HG03196 (cell line): ENCODE results near the gene TMCC3.
"Not testable (repeated sequence)": the region's sequence is repeated elsewhere in the genome, so short reads cannot be mapped to it uniquely, and the experiment has no call there.

Source experiments
- ATAC-seq: cut with Tn5 transposase; IDR thresholded peaks from one replicate; pipeline ENCODE4 v1.9.1; 2021; ENCODE audit not compliant: unreplicated experiment

TMCC3 gene

DNA sequence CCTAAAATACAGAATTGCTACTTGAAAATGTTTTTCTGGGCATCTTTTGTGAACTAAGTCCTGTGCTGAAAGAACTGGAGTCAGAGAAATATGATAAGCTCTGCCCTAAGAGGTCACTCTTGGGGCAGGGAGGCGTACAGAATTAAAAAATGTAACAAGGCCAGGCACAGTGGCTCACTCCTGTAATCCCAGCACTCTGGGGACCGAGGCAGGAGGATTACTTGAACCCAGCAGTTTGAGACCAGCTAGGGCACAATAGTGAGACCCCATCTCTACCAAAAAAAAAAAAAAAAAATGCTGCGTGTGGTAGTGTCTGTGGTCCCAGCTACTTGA, 46.0 kb downstream of the TMCC3 start:
- ATAC-seq = no peak

DNA sequence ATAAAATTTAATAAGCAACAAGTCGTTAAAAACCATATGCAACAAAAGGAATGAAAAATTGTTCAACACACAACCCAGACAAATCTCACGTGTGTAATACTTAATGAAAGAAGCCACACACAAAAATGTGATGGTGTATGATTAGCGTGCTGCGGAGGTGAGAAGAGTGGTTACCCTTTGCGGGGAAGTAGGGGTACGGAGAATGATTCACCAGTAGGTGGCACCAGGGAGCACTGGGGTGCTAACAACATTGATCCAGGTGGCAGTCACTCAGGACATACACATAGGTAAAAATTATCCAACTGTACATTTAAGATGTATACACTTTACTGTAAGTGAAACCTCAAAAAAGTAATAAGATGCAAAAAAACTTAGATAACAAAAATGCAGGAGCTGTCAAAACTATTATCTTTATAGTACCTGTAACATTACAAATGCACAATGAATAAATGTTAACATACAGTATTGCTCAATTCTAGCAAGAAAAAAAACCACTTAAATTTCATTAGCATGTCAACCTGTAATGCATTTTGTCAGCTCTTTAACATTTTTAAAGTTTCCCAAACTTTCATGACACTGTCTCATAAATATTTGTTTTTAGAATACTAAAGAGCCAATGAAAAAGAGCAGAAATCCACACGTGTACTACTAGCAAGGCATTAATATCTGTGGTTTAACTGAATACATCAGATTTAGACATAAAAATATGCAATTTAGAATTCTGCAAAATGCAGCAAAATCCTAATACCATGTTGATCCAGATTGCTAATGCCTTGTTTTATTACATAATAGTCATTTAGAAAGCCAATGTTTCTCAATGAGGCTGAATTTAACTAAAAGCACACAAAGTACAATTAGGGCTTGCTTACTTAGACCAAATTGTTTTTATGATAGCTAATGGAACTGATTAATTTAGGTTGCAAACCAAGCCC, 46.7 kb downstream of the TMCC3 start:
- no peak for ATAC-seq

DNA sequence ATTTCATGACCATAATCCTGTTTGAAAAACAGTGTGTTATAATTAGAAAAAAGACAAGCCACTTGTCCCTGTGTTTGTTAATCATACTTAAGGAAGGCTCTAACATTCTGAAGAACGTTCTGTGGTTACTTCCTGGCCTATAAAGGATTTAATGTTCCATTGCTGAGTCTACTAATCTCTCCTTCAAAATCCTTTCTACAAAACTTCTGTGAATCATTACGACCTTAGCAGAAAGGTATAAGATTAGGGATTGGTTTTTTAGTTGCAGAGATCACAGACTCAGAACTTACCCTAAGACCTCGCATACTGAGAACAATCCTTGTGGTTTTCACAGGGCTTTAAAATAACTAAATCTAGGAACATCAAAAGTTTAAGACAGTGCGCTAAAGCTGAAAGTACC, 48.3 kb downstream of the TMCC3 start:
- ATAC-seq = no peak

DNA sequence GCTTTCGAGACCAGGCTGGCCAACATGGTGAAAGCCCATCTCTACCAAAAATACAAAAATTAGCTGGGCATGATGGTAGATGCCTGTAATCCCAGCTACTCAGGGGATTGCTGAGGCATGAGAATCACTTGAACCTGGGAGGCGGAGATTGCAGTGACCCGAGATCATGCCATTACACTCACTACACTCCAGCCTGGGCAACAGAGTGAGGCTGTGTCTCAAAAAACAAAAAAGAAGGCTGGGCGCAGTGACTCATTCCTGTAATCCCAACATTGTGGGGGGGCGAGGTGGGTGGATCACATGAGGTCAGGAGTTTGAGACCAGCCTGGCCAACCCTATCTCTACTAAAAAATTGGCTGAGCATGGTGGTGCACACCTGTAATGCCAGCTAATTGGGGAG, 49.0 kb downstream of the TMCC3 start:
- not testable (repeated sequence) for ATAC-seq

DNA sequence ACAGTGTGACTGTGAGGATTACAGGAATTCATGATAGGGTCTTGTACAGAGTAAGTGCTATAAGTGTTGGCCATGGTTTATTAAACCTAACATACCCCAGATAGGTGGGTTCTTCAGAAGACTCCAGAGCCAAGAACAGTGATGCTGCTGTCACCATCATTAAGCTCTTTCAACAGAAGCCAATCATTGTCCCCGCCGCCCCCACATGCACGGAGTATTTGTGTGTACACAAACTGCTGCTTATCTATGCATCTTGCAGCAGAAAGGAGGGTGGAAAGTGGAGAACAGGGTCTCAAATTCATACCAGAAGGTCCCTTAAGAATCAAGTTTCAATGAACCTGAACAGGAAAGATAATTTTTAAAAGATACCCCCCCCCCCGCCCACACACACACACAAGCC, 51.2 kb downstream of the TMCC3 start:
- no peak for ATAC-seq

DNA sequence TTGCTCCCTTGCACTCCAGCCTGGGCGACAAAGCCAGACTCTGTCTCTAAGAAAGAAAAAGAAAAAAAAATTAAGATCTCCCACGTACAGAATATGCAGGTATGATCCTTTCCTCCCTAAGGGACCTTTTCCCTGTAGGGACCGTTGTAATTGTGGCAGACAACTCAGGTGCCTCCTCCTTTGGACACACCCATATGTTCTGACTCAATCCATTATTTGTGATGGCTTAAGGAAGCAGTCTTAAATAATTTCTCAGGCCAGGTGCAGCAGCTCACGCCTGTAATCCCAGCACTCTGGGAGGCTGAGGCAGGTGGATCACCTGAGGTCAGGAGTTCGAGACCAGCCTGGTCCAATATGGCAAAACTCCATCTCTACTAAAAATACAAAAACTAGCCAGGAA, 53.1 kb downstream of the TMCC3 start:
- ATAC-seq = no peak

DNA sequence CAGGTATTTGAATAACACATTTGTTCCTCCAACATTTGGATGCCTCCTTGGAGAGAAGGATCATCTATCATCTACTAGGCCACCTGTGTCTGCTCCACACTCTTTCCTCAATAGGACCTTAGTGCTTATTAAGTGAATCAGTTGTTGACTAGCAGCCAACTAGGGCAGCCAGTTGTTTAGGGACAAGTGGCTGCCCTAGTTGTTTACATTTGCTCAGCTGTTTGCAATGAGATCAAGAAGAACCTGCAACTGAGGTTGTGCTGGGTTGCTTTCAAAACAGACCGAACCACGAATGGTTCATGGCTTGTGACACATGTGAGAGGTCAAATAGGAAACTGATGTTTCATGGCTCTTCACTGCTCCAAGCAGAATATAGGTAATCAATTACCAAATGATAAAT, 53.8 kb downstream of the TMCC3 start:
- no peak for ATAC-seq

DNA sequence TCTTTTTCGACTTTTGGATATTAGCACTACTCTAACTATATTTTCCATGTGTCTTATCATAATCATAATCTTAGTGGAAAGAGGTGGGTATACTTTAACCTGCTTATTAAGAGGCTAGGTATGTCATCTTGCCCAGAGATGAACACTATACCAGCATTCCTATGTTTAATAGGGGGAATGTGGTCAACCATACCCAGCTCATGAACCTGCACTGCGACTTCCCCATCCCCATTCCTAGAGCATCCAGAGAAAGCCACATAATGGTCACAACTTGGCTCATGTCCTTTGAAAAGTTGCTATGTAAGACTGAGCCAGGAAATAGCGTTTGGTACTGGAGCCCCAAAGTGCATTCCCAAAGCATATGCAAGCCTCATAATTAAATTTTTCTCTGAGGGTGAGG, 55.2 kb downstream of the TMCC3 start:
- ATAC-seq = no peak

DNA sequence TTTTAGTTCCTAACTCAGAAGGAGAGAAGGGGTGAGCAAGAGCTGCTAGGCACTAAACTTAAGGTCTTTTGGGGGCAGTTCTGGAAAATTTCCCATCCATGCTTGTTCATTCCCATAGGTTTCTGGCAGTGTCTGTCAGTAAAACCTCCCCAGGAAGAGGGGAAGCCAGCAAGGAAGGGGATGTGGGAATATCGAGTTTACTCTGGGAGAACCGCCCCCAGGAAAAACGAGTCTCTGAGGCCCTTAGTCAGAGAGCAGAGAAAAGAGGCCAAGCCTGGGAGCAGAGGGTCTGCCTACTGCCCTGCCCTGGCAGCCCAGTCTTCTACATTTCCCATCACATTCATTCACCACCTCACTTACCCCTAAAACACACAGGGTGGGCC, 55.9 kb downstream of the TMCC3 start:
- no peak for ATAC-seq

DNA sequence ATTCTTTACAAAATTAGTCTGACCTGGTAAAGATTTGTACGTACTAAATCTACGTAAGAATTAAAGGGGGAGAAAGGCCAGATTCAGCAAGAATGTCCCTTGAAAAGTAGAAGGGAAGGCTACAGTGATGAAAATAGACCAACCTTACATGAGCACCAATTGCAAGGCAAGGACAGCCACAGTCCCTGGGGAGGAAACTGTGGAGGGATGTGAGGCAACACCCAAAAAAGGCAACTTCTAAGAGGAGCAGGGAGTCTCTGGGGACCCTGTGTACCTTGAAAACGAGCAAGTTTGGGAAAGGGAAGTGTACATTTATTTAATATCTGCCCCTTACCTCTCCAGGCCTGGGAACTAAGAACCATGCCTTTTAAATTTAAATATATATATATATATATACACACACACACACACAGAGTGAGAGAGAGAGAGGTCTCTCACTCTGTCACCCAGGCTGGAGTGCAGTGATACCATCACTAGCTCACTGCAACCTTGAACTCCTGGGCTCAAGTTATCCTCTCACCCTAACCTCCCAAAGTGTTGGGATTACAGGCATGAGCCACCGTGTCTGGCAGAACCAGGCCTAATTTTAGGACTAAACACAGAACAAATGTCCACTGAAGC, 56.4 kb downstream of the TMCC3 start:
- ATAC-seq = no peak

DNA sequence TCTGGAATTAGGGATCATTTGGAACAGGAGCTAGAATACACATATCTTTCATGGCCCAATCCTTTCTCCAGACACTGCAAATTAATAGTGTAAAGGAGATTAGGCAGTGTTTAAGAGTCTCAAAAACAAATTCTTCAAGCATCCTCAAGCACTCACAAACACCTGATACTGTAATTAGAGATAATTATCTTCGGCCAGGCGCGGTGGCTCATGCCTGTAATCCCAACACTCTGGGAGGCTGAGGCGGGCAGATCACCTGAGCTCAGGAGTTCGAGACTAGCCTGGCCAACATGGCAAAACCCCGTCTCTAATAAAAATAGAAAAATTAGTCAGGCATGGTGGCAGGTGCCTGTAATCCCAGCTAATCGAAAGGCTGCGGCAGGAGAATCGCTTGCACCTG, 57.6 kb downstream of the TMCC3 start:
- not testable (repeated sequence) for ATAC-seq

DNA sequence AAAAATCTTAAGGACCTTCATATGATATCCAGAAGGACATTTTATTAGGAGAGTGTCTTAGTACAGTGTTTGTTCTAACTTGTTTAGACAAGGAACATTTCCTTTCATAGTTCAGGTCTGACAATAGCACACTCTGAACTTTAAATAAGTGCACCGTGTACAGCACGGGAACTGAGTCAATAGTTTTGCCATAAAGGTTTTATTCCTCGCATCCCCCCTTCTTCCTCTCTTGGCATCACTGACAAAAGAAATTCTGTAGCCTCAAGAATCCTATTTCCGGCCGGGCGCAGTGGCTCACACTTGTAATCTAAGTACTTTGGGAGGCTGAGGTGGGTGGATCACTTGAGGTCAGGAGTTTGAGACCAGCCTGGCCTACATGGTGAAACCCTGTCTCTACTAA, 58.3 kb downstream of the TMCC3 start:
- no peak for ATAC-seq

DNA sequence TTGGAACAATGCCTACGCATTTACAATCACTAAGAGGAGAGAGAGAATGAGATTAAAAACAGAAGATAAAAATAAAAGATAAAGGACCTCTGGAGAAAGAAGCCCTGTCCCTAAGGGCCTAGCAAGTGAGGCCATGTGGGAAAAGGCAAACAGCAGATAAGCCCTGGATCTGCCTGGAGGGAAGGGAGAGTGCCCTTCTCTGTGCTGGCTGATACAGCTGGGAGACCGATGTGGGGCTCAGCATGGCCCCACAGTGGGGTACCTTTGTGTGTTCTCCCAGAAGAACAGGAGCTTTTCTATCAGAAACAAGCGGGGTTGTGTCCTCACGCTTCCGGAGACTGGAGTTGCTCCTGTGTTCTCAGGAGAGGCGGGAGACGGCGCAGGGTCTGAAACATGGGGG, 59.9 kb downstream of the TMCC3 start:
- ATAC-seq = no peak

DNA sequence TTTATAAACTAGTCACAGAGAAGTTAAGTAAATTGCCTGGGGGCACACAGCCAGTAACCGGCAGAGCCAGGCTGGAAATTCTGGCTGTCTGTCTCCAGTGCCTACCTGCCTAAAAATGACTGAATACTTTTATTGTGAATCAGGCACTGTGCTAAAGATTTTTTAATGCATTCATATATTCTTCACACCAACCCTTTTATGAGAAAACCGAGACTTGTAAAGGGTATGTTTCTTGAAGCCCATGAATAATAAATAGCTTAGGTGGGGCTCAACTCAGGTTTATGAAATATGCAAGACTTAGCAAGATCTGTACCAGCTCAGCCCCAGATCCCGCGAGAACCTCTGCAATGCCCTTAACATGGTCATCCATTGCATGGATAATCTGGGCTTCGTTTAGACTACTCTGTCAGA, 60.8 kb downstream of the TMCC3 start:
- no peak for ATAC-seq

DNA sequence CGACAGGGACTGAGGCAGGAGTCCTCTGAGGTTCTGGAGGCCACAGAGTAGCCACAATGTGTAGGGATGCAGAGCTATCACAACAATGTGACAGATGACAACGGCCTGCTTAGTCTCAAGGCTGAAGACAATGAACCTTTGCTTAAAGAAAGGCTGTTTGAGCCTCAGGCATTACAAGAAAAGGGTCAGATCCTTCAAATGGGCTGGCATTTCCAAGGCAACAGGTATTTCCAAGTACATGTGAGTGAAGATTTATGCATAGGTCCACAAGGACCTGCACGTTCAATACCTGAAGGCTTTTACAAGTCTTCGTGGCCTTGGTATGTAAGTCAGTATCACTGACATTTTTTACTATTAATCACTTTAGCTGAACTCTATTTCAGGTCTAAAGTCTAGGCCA, 62.0 kb downstream of the TMCC3 start:
- no peak for ATAC-seq

DNA sequence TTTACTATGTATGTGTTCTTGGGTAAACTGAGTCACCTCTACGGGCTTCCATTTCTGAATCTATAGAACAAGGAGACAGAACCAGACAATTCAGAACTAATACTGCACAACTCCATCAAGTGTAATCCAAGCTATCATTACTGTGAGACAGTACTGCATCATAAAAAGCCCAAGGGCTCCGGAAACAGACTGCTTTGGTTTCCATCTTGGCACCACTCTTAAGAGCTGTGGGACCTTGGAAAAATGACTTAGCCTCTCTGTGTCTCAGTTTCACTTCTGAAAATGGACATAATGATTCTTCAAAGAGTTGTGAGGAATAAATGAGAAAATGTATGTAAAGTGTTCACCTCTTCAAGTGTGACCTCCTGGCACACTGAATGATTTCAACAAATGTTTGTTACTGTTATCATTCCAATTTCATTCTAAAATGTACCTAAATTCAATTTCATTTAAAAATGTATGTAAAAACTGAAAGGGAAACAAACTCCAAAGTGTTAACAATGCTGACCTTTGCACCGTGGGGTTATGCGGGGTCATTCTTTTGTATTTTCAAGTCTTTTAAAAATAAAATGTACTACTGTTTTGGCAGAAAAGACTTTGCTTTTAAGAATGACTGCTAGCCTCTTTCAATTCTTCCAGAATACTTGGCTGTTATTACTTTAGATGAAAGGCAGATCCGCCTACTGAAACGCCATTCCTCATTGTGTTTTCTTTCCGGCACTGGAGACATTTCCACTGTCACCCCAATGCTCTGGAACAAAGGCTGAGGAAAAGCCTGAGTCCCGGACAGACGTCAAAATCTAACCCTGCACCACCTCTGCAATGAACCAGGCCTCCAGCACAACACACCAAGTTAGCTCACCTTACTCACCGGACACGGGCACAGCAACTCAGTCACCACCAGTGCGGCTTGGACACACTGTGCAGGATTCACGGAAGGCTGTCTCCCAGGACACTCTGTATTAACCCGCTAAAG, 62.8 kb downstream of the TMCC3 start:
- ATAC-seq = no peak

DNA sequence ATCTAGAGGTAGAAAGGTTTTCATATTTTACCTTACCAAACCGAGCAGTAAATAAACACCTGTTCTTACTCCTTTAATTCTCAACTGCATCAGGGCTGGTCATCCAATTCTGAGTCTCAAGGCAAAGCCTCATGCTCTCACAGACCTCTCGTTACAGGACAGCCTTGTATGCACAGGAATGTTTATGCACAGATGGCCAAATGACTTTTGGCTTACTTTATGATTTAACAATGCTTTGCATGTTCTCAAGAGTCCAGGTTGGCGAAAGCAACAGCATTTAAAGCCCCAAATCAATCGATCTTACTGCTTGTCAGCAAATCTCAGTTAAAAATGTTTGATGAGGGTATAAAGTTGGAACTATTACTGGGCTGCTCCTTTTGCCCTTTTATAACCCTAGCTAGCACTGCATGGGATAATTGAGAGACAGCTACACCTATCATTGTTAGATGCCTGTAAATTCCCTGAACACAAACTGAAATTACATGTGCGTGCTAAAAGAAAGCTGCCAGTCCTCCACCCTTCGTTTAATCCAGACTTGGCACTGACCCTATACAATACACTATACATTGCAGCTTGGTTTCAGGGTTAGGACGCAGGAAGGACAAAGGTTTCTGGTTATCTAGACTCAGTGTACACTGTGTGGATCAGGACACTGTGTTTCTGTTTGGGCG, 63.6 kb downstream of the TMCC3 start:
- ATAC-seq = no peak

DNA sequence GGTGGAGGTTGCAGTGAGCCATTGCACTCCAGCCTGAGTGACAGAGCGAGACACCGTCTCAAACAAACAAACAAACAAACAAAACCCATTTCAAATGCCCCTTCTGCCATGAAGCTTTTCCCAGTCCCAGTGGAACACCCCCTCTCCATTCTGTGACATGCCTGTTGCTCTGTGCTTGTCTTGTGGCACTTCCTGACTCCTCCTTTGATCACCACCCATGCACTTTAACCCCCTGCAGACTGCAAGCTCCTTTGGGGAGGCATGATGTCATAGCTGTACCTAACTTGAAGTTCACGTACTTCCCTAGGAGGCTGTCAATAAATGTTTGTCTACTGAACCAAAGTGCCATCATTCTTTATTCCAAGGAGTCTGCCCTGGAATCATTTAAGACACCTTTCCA, 64.7 kb downstream of the TMCC3 start:
- no peak for ATAC-seq

DNA sequence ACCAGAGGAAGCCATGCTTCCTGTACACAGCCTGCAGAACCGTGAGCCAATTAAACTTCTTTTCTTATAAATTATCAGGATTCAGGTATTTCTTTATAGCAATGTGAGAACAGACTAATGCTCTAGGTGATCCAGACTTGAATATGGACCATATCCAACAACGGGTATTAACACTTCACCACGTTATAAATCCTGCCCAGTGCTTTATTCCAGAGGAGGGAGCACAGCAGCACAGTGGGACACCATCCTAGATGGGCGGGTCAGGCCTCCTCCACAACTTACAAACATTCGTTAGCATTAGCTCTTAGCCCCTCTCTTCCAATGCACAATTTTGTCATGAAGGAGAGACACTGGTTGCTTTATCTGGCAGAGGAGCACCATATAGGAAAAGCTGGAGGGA, 66.0 kb downstream of the TMCC3 start:
- ATAC-seq = no peak

DNA sequence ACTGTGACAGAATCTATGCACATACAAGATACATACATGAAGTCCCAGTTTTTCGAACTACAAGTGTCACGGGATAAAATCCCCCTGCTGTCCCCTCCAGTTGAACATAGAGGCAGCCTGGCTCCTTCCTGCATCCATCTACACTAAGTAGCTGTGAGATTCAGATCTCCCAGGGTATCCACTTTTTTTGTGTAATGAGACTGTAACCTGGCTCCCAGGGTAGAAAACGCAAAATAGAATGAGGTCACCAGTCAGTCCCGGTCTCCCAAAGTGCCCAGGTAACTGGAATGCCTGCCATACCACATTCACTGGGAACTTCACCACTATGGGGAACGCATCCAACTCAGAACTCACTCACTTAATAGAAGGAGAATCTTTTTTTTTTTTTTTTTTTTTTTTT, 67.8 kb downstream of the TMCC3 start:
- no peak for ATAC-seq
